Femur (tissue), 1 donor: ENCODE data around the gene UGT1A6.
"Not testable (repeated sequence)": the region's sequence is repeated elsewhere in the genome, so short reads cannot be mapped to it uniquely, and the experiment has no call there.

Source experiments
- DNase-seq: peaks from one replicate; pipeline ENCODE4 v3.0.0-alpha.2; 2017

UGT1A6 gene

GRCh38 chr2:233736868-233737653 is 44.4 kb downstream of the UGT1A6 start:
- not testable (repeated sequence) for DNase-seq

- DNase-seq, result no peak
Observed at GRCh38 chr2:233740870-233741269, 48.2 kb downstream of the UGT1A6 start.

- no peak for DNase-seq
Observed at GRCh38 chr2:233743464-233744259, 51.0 kb downstream of the UGT1A6 start.

GRCh38 chr2:233745073-233745755 is 52.5 kb downstream of the UGT1A6 start:
- no peak for DNase-seq

- not testable (repeated sequence) for DNase-seq
Observed at GRCh38 chr2:233745838-233746237, 53.1 kb downstream of the UGT1A6 start.

GRCh38 chr2:233746475-233747282 is 54.0 kb downstream of the UGT1A6 start:
- no peak for DNase-seq

- no peak for DNase-seq
Observed at GRCh38 chr2:233747283-233747544, 54.5 kb downstream of the UGT1A6 start.

GRCh38 chr2:233750689-233751088 is 58.0 kb downstream of the UGT1A6 start:
- not testable (repeated sequence) for DNase-seq

- not testable (repeated sequence) for DNase-seq
Observed at GRCh38 chr2:233751212-233752009, 58.7 kb downstream of the UGT1A6 start.

- no peak for DNase-seq
Observed at GRCh38 chr2:233754872-233755611, 62.4 kb downstream of the UGT1A6 start.

- DNase-seq, result no peak
Observed at GRCh38 chr2:233756429-233757081, 63.9 kb downstream of the UGT1A6 start.

- DNase-seq, result no peak
Observed at GRCh38 chr2:233758141-233758540, 65.5 kb downstream of the UGT1A6 start.

- DNase-seq, result no peak
Observed at GRCh38 chr2:233758849-233759248, 66.2 kb downstream of the UGT1A6 start.

GRCh38 chr2:233760043-233760442 is 67.4 kb downstream of the UGT1A6 start, which contains the start of gene UGT1A1:
TSS of gene UGT1A1 (plus strand) at chr2:233760270. CDS start at chr2:233760288, 18 bp downstream.
- DNase-seq, result no peak

- no peak for DNase-seq
Observed at GRCh38 chr2:233761040-233761769, 68.5 kb downstream of the UGT1A6 start.

- no peak for DNase-seq
Observed at GRCh38 chr2:233764264-233764663, 71.6 kb downstream of the UGT1A6 start.

GRCh38 chr2:233764761-233765160 is 72.1 kb downstream of the UGT1A6 start:
- no peak for DNase-seq

GRCh38 chr2:233766416-233766815 is 73.7 kb downstream of the UGT1A6 start:
- no peak for DNase-seq

GRCh38 chr2:233768076-233768475 is 75.4 kb downstream of the UGT1A6 start:
- DNase-seq, result no peak

- DNase-seq, result no peak
Observed at GRCh38 chr2:233769260-233769659, 76.6 kb downstream of the UGT1A6 start.
